Measurements from ENCODE around the gene TSPOAP1. TPM values are rescaled to one million over a fixed set of nuclear protein-coding genes. Genes with fewer than 3 reads are reported as not detected.

Gene TSPOAP1
- polyA plus RNA-seq, 4 donors, result 26.9 to 76.5 (median 43.0) TPM

GRCh38 chr17:58363457-58364185, 35.0 kb upstream of the TSPOAP1 start:
- no peak for DNase-seq (ENCODE audit: low read depth in 4 of 4, low spot score in 3 of 4)

GRCh38 chr17:58362368-58363014, 33.9 kb upstream of the TSPOAP1 start:
- no peak for DNase-seq (ENCODE audit: low read depth in 4 of 4, low spot score in 3 of 4)

- DNase-seq (ENCODE audit: low read depth in 4 of 4, low spot score in 3 of 4), result no peak
Observed at GRCh38 chr17:58360296-58361063, 31.9 kb upstream of the TSPOAP1 start.

- DNase-seq (ENCODE audit: low read depth in 4 of 4, low spot score in 3 of 4), result no peak
Observed at GRCh38 chr17:58358408-58359172, 30.0 kb upstream of the TSPOAP1 start.

GRCh38 chr17:58357312-58358297, 29.0 kb upstream of the TSPOAP1 start:
- no peak for DNase-seq (ENCODE audit: low read depth in 4 of 4, low spot score in 3 of 4)

GRCh38 chr17:58356231-58356630, 27.6 kb upstream of the TSPOAP1 start:
- DNase-seq (ENCODE audit: low read depth in 4 of 4, low spot score in 3 of 4), result no peak

- no peak for DNase-seq (ENCODE audit: low read depth in 4 of 4, low spot score in 3 of 4)
Observed at GRCh38 chr17:58354541-58355216, 26.1 kb upstream of the TSPOAP1 start.

GRCh38 chr17:58353389-58353825, 24.8 kb upstream of the TSPOAP1 start:
- no peak for DNase-seq (ENCODE audit: low read depth in 4 of 4, low spot score in 3 of 4)

- peak in 2 of 4 donors; percentile 29 to 39 for DNase-seq (ENCODE audit: low read depth in 4 of 4, low spot score in 3 of 4)
Observed at GRCh38 chr17:58352596-58353388, 24.2 kb upstream of the TSPOAP1 start.

- DNase-seq (ENCODE audit: low read depth in 4 of 4, low spot score in 3 of 4), result peak; percentile 83 to 90 (median 89)
Observed at GRCh38 chr17:58351831-58352595, 23.4 kb upstream of the TSPOAP1 start, which contains the start of gene SUPT4H1. Gene SUPT4H1 (minus strand): TSS chr17:58352201. CDS start chr17:58352135, 66 bp downstream.

- no peak for DNase-seq (ENCODE audit: low read depth in 4 of 4, low spot score in 3 of 4)
Observed at GRCh38 chr17:58351182-58351581, 22.6 kb upstream of the TSPOAP1 start.

GRCh38 chr17:58348038-58348437, 19.4 kb upstream of the TSPOAP1 start:
- DNase-seq (ENCODE audit: low read depth in 4 of 4, low spot score in 3 of 4), result no peak

- no peak for DNase-seq (ENCODE audit: low read depth in 4 of 4, low spot score in 3 of 4)
Observed at GRCh38 chr17:58345500-58345899, 16.9 kb upstream of the TSPOAP1 start.

GRCh38 chr17:58344791-58345157, 16.2 kb upstream of the TSPOAP1 start:
- DNase-seq (ENCODE audit: low read depth in 4 of 4, low spot score in 3 of 4), result no peak

GRCh38 chr17:58344047-58344790, 15.6 kb upstream of the TSPOAP1 start:
- DNase-seq (ENCODE audit: low read depth in 4 of 4, low spot score in 3 of 4), result no peak

- no peak for DNase-seq (ENCODE audit: low read depth in 4 of 4, low spot score in 3 of 4)
Observed at GRCh38 chr17:58343131-58343530, 14.5 kb upstream of the TSPOAP1 start.
